Measurements from ENCODE around the gene C5AR1.
A peak's percentile ranks its signal among the peaks of the same experiment; 100 is the strongest.

The C5AR1 gene

GRCh38 chr19:47315125-47315821, 5.6 kb downstream of the C5AR1 start (continued):
- TF ChIP-seq ZNF16 (tag by site-specific recombination; IDR thresholded peaks at IDR 0.05; ENCODE audit: low read depth) (no peak), ZNF776 (tag by site-specific recombination; IDR thresholded peaks at IDR 0.05; ENCODE audit: borderline replicate concordance) (no peak), ZNF133 (tag by site-specific recombination; IDR thresholded peaks at IDR 0.05) (no peak), ZNF416 (tag by site-specific recombination; IDR thresholded peaks at IDR 0.05) (no peak), ZBTB6 (tag by site-specific recombination; IDR thresholded peaks at IDR 0.05) (no peak), HOXC10 (CRISPR knock-in tag; IDR thresholded peaks at IDR 0.05) (no peak), ZBTB1 (tag by site-specific recombination; IDR thresholded peaks at IDR 0.05) (no peak), SP2 (tag by site-specific recombination; IDR thresholded peaks at IDR 0.05) (no peak), AEBP2 (tag by site-specific recombination; IDR thresholded peaks at IDR 0.05; ENCODE audit: borderline replicate concordance) (no peak), ZNF394 (tag by site-specific recombination; IDR thresholded peaks at IDR 0.05; ENCODE audit: borderline replicate concordance) (no peak), ZIC2 (tag by site-specific recombination; IDR thresholded peaks at IDR 0.05) (peak; percentile 77), ZNF426 (tag by site-specific recombination; IDR thresholded peaks at IDR 0.05) (no peak), ZNF391 (tag by site-specific recombination; IDR thresholded peaks at IDR 0.05; ENCODE audit: borderline replicate concordance, low read depth) (no peak), YY2 (tag by site-specific recombination; IDR thresholded peaks at IDR 0.05) (no peak), ZNF24 (tag by site-specific recombination; IDR thresholded peaks at IDR 0.05) (peak; percentile 50; the same call in 1 of the 2 replicates), ZNF266 (tag by site-specific recombination; IDR thresholded peaks at IDR 0.05; ENCODE audit: low read depth) (no peak), OVOL3 (tag by site-specific recombination; IDR thresholded peaks at IDR 0.05) (no peak), ZNF792 (tag by site-specific recombination; IDR thresholded peaks at IDR 0.05) (no peak), ZNF830 (tag by site-specific recombination; IDR thresholded peaks at IDR 0.05; ENCODE audit: low read depth) (no peak), ZBTB44 (tag by site-specific recombination; IDR thresholded peaks at IDR 0.05) (no peak), ZBTB17 (tag by site-specific recombination; IDR thresholded peaks at IDR 0.05) (peak; percentile 61), ZFP69B (tag by site-specific recombination; IDR thresholded peaks at IDR 0.05) (no peak), SCRT1 (tag by site-specific recombination; IDR thresholded peaks at IDR 0.05; ENCODE audit: borderline replicate concordance) (no peak), ZNF530 (tag by site-specific recombination; IDR thresholded peaks at IDR 0.05; ENCODE audit: low read depth) (no peak), ZNF514 (tag by site-specific recombination; IDR thresholded peaks at IDR 0.05) (no peak), ZNF324 (tag by site-specific recombination; IDR thresholded peaks at IDR 0.05) (no peak), ZNF155 (tag by site-specific recombination; IDR thresholded peaks at IDR 0.05) (no peak)
